Stimulated activated CD4-positive, alpha-beta T cell treated with anti-CD3 and anti-CD28 coated beads, Interleukin-12 subunit alpha, Interleukin-12 subunit beta, amount 100 ng/mL, for 48 hours (primary cell): ENCODE data around the gene LRP1.
"Not testable (repeated sequence)": the region's sequence is repeated elsewhere in the genome, so short reads cannot be mapped to it uniquely, and the experiment has no call there.

ENCODE experiments used
- DNase-seq, 3 donors: peaks; one replicate each; pipeline ENCODE4 v3.0.0-alpha.2; 2020; ENCODE audit warnings: low read depth in 2 of 3, low spot score in 1 of 3

The LRP1 gene

DNA sequence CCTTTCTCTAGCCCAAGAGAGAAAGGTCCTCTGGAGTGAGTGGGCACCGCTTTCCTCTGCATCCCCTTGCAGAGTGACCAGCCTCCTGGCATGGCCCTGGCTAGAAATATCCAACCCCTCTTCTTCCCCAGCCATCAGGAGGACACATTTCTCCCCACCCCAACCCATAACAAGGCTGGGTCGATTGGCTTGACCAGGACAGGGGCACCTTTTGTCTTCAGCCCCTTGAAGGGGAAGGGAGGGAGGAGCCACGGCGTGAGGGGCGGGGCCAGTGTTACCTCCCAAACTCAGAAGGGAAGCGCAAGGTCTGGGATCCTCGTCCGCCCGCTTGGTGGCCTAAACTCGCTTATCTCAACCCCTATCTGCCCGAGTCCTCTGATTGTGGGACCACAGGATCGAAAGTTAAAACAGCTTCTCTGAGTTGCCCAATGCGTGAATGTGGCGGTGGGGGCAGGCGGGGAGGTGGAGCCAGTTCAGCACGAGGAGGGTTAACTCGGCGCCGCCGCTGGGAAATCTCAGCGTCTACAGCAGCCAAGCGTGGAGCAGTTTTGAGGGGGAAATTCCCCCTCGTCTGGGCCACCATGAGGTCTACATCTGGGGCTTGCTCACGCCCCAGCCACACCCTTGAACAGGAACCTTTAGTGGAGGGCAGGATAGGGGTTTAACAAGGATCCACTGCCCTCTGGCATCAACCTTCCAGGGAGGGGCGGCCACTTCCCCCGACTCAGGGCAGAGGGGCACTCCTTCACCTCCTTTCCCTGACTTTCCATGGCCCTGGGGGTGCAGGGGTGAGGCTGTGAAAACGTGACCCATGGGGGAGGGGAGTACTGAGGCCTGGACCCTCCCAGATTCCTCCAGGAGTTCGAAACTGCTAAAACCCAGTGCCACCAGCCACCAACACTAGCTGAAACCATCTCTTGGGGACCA is 17.9 kb upstream of the LRP1 start:
- DNase-seq: peak; percentile 56 to 78 (median 69)

- peak; percentile 64 to 77 (median 74) for DNase-seq
Observed at GRCh38 chr12:57111031-57111734, 17.1 kb upstream of the LRP1 start, which contains the start of gene STAT6. Gene STAT6 (minus strand): TSS chr12:57111362. CDS start chr12:57108278, 3,084 bp downstream.

DNA sequence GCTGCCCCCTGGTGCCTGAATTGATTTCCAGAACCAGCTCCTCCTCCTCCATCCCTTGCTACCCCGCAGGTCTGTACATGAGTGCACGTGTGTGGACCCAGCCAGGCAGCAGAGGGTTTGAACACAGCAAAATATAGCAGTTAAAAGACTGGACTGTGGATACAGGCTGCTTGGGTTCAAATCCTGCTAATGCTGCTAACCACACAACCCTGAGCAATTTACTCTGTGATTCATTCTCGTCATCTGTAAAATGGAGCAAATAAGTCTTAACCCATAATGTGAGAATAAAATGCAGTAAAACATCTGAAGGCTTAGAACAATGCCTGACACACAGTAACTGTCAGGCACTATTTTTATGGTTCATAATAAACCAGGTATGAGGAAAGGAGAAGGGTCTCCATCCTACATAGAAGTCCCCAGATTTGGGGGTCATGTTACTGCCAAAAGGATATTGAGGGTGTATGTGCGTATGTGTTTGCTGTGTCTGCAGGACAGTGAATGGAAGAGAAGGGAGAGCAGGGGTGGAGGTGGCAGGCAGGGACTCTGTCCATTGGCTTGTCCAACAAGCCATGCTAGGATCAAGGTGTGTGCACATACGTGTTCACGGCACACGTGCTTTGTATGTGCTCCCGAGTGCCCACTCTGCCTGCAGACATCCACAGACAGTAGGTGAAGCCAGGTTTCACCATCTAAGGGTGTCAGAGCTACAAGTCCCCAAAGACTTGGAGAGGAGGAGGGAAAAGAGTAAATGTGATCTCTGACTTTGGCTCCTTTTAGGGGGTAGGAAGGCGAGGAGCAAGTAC is 15.6 kb upstream of the LRP1 start:
- peak in 1 of 3 donors; percentile 84 for DNase-seq

GRCh38 chr12:57116580-57117281 is 11.6 kb upstream of the LRP1 start:
- no peak for DNase-seq

GRCh38 chr12:57118711-57119271 is 9.5 kb upstream of the LRP1 start:
- DNase-seq: no peak

GRCh38 chr12:57119294-57120085 is 8.8 kb upstream of the LRP1 start:
- DNase-seq: no peak

DNA sequence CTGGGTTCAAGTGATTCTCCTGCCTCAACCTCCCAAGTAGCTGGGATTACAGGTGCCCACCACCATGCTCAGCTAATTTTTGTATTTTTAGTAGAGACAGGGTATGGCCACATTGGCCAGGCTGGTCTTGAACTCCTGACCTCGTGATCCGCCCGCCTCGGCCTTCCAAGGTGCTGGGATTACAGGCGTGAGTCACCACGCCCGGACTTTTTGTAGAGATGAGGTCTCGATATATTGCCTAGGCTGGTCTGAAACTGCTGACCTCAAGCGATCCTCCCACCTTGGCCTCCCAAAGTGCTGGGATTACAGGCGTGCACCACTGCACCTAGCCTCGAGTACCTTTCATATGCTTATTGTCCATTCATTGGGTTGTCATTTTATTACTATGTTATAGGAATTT is 7.6 kb upstream of the LRP1 start:
- not testable (repeated sequence) for DNase-seq

- no peak for DNase-seq
Observed at GRCh38 chr12:57123813-57124212, 4.5 kb upstream of the LRP1 start.

GRCh38 chr12:57124261-57124877 is 3.9 kb upstream of the LRP1 start:
- peak; percentile 59 to 84 (median 61) for DNase-seq

DNA sequence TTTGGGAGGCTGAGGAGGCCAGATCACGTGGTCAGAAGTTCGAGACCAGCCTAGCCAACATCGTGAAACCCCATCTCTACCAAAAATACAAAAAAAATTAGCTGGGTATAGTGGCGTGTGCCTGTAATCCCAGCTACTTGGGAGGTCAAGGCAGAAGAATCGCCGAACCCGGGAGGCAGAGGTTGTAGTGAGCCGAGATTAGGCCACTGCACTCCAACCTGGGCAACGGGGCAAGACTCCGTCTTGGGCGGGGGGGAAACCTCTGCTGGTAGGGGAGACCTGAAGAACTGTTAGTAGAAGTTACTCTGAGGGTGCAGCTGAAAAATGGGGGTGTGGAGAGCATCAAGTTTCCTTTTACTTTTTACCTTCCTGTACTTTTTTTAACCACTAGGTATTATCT is 2.2 kb upstream of the LRP1 start:
- DNase-seq: no peak

- no peak for DNase-seq
Observed at GRCh38 chr12:57126561-57126960, 1.7 kb upstream of the LRP1 start.

DNA sequence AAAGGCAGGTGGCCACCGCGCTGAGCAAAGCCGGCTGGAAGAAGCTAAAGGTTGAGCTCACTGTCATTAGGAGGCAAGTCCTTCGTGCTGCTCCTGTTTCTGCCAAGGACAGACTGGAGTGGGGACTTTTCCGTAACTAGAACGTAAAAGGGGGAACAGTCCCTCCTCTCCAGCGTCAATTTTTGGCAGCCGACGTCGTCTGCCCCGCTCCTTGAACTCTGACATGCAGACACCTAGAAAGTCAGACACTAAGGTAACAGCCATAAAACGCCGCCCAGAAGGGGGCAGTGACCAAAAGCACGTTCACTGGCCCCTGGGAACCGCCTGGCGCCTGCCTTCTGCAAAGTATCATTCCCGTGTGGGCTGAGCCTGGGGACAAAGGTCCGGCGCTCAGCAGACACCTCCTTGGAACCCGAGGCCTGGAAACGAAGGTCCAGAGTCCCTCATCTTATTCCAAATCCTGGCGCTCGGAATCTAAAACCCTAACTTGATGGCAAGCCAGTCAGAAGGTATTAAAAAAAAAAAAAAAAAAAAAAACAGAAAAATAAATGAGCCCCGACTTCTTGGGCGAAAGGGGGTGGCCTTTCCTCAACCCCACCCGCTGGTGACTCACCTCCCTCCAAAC is 1.1 kb upstream of the LRP1 start:
- peak in 2 of 3 donors; percentile 17 to 24 for DNase-seq

- DNase-seq: no peak
Observed at GRCh38 chr12:57128519-57129247, 400 bp downstream of the LRP1 start.

DNA sequence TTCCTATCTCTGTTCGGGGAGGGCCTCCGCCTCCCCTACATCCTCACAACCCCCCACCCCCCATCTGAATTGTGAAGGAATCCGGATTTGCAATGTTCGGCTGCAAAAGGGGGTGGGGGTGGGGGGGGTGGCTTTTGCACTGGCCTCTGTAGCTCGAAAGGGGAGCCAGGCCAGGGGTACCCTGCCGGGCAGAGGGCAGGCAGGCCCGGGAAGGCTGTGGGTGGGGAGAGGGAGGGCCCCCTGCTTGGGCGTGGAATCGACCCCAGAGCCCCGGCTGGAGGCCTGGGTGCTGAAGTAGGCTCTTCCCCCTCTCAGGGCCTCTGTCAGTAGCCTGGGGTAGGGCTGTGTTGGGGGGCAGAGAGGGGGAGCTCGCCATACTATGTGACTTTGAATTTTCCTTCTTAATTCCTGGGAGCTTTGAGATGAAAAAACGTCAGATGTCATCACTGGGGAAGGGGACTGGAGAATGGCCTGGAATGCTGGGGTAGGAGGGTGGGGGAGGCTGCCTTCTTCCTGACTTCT is 1.1 kb downstream of the LRP1 start:
- no peak for DNase-seq

GRCh38 chr12:57129889-57130288 is 1.6 kb downstream of the LRP1 start:
- DNase-seq: no peak

- DNase-seq: no peak
Observed at GRCh38 chr12:57130941-57131340, 2.7 kb downstream of the LRP1 start.

- DNase-seq: no peak
Observed at GRCh38 chr12:57131896-57132744, 3.8 kb downstream of the LRP1 start.
